ENCODE measurements around the gene LYPD6B.

Gene LYPD6B

DNA sequence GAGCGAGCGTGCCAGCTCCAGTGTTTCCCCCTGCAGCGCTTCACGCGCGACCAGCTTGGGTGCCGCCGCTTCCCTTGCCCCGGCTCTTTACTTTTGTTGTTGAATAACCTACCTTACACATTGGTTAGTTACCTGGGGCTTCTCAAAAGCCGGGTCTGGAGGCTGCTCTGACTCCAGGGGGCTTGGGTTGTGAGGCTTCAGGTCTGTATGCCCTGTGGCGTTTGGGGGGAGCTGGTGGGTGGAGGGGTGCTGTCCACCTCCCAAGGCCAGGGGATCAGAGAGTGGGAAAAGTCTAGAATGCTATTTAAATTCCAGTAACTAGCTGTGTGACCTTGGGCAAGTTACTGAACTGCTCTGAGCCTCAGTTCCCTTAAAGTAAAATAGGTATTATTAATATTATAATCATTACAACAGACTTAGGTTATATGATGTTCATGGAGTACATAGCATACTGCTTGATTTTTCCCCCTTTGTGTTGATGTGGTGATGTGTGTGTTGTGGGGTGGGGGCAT is 770 bp downstream of the LYPD6B start:
- no peak for DNase-seq (ENCODE audit: low read depth in 2 of 2, low spot score in 1 of 2)

DNA sequence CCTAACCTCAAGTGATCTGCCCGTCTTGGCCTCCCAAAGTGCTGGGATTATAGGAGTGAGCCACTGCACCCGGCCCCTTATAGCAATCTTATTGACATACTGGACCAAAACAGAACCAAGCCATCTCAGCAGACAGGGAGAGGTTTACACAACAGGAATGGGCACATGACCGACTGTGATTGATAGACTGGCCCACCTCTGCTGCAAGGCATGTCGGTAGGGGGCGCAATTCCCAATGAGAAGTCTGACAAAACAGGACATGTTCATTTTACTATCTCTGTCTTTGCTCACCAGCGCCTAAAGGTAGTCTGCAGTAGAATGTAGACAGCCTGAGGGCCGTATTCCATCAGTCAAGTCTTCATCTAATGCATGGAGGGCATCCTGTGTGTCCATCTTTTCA is 2.0 kb downstream of the LYPD6B start:
- DNase-seq (ENCODE audit: low read depth in 2 of 2, low spot score in 1 of 2): peak in 1 of 2 donors; percentile 33

DNA sequence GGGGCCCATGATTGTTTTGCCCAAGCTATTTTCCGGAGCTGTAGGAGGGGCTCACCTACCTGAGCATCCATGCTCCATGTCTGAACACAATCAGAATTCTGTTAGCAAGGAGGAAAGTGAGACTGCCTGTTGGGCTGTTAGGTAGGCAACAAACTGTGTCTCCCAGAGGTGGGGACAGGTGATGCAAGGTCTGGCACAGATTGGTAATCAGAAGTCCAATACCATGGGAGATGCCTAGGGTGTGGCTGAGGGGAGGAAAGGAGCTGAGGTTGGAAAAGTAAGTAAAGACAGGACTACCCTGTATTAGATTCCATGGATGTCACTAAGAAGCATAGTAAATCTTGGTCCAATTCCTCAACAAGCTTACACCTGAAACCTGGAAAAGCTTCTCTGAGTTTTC is 3.0 kb downstream of the LYPD6B start:
- no peak for DNase-seq (ENCODE audit: low read depth in 2 of 2, low spot score in 1 of 2)

DNA sequence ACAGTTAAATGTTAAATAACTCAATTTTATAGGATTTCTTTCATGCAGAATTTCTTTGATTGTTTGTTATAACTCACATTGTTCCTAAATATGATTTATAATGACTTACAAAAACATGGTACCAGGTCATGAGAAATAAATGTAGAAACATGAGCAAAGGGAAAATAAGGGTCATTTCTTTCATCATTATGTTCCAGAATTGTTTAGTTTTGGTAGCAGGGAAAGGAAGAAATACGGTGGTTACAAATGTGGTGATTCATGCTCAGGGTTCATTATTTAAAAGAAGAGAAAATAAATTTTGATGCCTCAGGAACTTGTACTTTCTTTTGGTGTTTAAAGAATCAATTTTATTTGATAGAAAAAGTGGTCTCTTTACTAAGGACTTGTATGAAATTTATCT is 4.4 kb downstream of the LYPD6B start:
- DNase-seq (ENCODE audit: low read depth in 2 of 2, low spot score in 1 of 2): no peak

DNA sequence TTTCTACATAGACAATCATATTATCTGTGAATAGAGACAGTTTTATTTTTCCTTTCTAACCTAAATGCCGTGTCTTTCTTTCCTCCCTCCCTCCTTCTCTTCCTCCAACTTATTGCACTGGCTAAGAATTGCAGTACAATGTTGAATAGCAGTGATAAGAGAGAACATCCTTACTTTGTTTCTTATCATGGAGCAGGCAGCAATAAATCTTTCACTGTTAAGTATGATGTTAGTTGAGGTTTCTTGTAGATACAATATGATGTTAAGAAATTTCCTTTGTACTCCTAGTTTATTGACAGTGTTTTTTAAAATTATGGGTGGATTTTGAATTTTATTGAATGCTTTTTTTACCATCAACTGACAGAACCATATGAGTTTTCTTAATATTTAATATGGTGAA is 6.0 kb downstream of the LYPD6B start:
- no peak for DNase-seq (ENCODE audit: low read depth in 2 of 2, low spot score in 1 of 2)

DNA sequence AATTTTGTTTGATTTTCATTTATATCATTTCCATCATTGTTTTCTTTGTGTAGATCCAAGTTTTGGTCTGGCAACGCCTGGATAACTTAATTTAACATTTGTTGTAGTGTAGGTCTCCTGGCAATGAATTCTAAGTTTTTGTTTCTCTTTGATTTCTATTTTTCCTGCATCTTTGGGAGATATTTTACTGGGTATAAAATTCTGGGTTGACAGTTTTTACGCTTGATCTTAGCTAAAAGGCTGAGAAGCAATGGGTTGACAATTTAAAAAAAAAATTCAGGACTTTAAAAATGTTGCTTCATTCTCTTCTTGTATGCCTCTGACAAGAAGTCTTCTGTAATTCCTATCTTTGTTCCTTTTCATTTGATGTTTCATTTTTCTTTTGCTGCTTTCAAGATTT is 8.6 kb downstream of the LYPD6B start:
- no peak for DNase-seq (ENCODE audit: low read depth in 2 of 2, low spot score in 1 of 2)

DNA sequence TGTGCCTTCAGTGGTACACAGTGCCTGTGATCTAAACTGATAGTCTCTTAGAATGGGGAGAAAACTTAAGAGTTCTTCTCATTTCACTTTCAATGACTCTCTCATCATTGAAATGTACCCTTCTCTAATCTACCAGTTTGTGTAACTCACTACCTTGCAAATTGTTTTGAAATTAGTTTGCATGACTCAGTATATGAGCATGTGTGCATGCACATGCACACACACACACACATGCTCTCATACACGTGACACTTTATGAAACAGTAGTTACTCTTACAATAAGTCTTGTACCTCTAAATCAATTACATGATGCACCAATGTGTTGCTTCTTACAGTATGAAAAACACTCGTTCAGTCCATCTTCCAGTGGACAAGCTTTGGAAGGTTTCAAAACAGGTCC is 10.6 kb downstream of the LYPD6B start:
- DNase-seq (ENCODE audit: low read depth in 2 of 2, low spot score in 1 of 2): no peak

DNA sequence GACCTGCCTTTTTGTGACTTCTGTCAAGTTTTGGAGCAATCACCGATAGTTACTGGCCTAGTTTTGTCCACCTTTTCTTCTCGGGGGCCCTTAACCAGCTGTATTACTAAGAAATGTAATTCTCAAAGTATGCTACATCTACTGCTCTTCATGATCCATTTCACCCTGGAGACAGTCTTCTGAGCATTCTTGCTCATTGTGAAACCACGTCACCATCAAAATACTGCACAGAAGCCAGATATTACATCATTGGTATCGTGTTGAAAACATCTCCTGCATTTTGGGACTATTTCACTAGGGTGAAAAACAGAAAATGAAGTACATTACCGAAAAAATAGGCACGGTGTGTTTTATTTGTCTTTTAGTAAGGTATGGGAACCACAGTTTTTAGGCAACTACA is 11.7 kb downstream of the LYPD6B start:
- DNase-seq (ENCODE audit: low read depth in 2 of 2, low spot score in 1 of 2): no peak

DNA sequence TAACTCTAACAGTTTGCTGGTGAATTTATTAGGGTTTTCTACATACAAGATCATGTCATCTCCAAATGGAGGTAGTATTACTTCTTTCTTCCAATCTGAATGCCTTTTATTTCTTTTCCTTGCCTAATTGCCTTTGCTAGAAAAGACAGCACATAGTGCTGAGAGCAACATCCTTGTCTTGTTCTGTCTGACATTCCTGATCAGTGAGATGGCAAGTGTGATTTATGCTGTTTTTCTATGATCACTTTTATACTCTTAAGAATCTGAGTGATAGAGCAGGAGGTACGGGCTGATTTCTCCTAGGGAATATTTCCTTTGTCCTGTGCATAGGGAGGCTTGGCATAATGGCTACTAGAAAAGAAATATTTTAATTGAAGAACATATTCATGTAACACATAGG is 17.3 kb downstream of the LYPD6B start:
- DNase-seq (ENCODE audit: low read depth in 2 of 2, low spot score in 1 of 2): no peak

DNA sequence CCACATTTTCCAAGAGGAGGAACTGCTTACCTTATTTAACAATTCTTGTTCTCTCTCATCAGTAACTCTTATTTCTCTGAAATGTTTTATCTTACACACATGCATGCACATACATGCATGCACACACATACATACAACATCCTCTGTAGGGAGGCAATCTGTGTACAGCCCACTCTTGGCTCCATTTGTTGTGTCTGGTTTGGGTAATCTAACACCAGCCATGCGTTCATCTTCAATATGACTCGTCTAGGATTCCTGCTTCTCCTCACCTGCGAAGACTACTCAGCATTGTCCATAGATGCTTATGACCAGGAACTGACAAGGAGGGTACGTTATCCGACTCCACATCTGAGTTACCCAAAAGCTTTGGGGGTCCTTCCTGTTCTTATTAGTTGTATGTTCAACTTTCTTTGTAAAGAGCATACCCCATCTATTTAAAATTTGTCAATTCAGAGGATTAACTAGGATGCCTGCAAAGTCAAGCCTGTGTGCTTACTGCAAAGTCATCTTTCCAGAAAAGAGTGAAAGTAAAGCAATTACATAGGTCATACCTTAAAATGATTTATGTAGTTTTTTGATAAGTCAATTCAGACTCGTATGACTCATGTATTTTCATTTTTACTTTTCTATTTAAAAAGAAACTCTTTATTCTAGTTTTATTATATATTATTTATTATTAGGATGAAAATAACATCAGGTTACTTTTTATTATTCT is 18.2 kb downstream of the LYPD6B start:
- DNase-seq (ENCODE audit: low read depth in 2 of 2, low spot score in 1 of 2): no peak

DNA sequence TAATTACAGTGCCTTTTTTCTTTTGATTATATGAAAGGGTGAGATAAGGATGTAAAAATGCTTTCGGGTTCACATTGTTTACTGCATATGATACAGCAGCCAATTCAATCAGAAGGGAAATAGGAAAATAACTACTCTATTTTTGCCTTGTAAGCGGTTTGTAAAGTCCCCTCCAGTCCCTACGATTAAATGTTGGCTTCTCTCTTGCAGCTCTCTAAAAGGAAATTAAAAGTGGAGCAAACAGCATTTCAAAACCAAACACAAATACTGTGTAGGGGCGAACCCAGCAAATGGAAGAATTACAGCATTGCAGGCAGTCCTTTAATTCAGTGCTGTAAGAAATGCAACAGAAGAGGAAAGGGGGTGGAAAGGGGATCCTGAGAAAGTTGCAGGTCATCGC is 18.9 kb downstream of the LYPD6B start:
- no peak for DNase-seq (ENCODE audit: low read depth in 2 of 2, low spot score in 1 of 2)

DNA sequence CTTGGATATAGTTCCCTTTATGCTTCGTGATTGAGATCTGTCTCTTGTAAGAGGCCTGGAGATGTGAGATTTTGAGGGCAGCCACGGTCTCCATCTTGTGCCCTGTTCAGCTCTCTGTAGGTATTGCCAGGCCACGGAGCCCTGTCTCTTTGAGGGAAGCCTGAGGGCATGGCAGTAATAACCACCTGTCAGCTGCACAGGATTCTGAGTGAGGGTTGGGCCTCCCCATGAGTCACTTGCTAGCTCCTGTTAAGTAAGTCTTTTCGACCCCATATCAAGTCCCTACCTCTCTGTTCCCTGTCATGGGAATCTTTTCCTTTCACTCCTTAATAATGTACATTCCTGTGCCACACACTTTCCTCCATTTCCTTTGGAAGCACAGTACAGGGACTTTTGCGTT is 20.4 kb downstream of the LYPD6B start:
- DNase-seq (ENCODE audit: low read depth in 2 of 2, low spot score in 1 of 2): no peak

DNA sequence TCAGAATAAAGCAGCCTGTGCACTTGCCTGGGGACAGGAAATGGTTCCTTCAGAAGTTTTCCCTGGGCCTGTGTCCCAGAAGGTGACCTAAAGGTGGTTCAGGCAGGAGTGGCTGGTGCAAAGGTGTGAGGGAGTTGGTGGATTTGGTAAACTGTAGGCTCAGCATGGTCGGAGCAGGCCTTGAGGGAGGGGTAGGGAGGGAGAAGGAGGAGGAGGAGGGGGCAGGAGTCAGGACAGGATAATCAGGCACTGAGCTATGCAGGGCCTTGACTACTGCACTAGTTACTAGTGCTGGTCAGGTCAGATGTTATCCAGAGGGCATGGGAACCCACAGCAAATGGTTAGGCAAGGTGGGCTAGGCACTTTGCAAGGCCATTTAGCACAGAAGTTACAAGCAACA is 21.3 kb downstream of the LYPD6B start:
- DNase-seq (ENCODE audit: low read depth in 2 of 2, low spot score in 1 of 2): no peak

DNA sequence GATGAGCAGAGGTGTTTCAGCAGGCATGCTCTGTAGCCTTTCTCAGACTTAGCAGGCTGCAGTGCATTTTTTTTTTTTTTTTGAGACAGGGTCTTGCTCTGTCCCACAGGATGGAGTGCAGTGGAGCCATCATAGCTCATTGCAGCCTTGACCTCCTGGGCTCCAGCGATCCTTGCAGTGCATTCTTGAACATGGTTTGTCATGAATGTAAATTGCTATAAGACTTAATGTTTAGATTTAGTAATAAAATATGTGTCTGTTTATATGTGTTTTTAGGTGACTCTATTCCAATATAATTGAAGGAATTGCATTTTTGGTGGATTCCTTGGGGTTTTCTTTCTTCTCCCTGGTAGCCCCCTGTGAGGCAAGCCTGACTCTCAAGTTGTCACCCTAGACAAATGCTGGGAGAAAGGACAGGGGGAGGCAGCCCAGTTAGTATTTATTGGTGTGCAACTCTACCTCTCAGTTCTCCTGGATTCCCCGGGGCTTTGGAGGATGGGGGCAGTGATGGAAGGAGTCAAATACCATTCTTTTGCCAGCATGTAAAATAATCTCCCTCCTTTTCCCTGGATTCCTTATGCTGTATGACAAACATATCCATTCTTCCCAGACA is 22.7 kb downstream of the LYPD6B start:
- no peak for DNase-seq (ENCODE audit: low read depth in 2 of 2, low spot score in 1 of 2)

DNA sequence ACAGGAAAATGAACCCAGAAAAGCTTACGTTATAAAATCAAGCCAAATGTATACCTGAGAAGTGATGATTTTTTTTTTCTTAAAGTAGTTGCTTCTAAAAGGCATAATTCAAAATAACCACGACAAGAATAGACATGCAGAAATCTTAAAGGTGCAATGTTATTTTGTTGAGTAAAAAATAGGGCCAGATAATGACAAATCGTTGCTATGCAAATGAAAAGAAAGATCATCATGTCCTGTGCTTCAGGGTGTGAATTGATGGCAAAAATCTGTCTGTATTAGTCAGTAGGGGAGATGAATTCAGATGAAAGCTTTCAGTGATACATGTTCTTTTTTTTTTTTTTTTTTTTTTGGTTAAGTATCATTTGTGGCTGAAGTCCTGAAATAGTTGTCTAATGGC is 24.0 kb downstream of the LYPD6B start:
- no peak for DNase-seq (ENCODE audit: low read depth in 2 of 2, low spot score in 1 of 2)

DNA sequence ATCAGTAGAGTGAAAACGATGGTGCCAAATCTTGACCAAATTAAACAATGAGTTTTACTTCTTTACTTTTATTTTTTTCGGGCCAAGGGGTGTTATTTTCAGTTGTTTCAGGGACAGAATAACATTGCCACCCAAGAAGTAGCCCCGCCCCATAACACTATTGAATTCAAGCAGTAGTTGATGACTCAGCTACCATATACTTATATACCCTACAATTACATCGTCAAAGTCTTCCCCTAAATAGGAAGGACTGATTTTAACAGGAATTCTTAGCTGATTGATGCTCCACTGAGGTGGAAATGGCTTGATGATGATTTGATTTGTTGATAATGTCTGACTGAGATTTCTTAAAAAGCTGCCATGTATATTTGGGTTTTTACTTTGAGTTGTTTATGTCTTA is 24.7 kb downstream of the LYPD6B start:
- no peak for DNase-seq (ENCODE audit: low read depth in 2 of 2, low spot score in 1 of 2)

DNA sequence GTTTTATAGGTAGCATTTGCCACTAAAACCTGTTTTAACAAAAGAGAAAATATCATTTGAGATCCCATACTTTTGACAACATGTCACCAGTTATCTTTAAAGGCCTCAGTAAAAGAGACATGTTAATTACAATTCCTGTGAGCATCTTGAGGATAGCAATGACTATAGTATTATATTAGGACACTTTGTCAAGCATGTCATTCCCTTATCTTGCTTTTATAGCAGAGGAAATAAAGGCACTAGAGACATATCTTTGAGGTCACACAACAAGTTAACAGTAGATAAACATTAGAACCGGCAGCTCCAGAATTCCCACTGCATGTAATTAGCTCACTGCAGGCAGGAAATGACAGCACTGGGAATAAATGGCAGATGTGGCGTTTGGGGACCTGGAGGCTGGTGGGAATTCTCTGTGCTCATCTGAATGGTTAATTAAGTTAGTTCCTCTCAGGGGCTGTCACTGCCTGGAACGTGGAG is 25.9 kb downstream of the LYPD6B start:
- DNase-seq (ENCODE audit: low read depth in 2 of 2, low spot score in 1 of 2): no peak

DNA sequence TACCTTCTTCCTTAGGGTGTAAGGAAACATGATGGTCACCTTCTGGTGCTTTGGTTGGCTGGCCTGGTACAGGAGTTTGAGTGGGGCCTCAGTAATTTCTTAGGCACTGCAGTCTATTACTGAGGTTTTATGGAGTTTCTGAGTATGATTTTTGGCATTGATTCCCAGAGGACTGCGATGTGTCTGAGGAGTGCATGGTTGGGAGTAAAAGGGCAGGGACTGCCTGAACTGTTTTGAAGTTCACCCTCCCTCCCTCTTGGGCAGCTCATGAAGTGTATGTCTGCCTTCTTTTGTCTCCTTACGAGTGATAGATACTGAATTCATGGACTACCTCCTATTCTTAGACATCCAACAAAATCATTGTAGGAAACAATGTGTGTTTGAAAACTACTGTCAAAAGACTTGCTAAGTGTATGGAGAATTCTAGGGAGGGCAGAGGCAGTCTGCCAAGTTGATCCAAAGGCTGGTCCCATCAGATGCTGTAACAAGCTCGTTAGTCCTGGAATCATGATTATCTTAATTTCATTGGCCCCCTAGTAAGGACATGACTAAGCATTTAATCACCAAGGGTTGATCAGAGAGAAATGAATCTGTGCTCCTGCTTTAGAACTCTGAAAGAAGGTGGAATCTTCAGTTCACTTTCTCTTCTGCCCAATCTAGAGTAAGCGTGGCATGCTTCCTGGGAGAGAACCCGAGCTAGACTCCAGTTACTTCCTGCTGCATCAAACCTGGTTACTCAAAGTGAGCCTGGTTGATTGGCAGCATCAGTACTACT is 26.5 kb downstream of the LYPD6B start:
- DNase-seq (ENCODE audit: low read depth in 2 of 2, low spot score in 1 of 2): no peak

DNA sequence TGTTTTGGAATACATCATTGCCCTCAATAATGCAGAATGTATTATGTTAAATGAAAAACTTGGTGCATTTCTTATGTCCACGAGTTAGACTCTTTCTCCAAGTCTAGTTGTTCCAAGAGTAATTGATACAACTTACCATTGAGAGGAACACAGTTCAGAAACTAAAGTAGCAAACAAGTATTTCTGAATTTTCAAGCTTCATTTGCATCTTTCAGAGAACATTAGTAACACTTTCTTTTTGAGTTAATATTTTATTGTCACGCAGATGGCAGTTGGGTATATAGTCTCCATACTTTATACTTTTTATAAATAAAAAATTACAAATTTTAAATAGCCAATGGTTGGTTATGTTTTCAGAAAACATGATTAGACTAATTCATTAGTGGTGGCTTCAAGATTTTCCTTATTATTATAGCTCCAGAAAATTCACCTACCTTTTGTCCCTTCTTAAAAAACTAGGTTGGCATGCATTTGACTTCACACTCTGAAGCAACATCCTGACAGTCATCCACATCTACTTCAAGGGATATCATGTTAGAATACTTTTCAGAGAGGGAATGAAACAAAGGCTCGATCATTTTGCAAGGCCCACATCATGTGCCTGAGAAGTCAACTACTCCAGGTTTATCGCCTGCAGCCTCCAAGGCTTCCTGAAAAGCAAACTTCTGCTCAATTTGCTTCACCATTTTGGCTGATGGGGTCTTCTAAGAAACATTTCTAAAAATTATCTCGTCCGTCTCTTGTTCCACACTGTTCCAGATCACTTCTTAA is 29.9 kb downstream of the LYPD6B start:
- no peak for DNase-seq (ENCODE audit: low read depth in 2 of 2, low spot score in 1 of 2)

DNA sequence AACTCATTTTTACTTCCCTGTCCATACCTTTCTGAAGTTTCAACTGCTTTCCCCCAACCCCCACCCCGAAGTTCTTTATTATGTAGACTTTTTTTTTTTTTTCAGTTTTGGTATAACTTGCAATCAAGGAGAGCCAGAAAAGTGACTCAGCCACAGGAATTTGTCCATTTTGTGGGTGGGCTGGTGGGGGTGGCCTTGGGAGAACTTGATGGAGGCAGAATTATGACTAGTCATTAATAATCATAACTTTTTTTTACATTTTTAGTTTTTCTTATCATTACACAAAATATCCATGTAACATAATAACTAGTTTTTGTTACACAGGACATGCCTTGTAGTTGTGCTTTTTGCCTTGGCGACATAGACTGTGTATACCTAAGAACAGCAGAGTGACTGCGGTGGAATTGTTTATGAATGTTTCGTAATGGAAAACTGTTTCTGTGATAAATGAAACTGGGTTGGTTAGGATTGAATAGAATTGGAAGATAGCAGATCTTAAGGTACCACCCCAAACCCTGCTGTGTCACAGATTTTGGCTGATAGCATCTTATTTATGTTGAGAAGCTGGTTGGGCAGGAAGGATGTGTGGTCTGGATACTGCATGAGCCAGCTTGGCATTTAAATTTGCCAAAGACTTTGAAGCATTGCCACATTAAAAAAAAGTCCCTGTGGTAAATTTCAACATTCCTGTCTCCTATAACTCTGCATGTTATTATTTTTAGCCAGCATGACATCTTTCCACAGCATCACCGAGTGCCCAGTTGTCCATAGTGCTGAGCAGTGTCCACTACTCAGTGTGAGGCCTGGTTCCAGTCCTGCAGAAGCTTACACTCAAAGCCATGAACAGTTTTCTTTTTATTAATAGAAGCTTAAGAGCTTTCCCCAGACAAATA is 30.7 kb downstream of the LYPD6B start:
- no peak for DNase-seq (ENCODE audit: low read depth in 2 of 2, low spot score in 1 of 2)
